GM12878 (cell line): ENCODE results near the gene SMIM13.

ENCODE experiments used
- CTCF ChIP-seq, 3 experiments: IDR thresholded peaks in 2 of 3; conservative IDR thresholded peaks in 1 of 3; 2 replicates each; pipeline ENCODE4 v1.5.1; 2011; ENCODE audit warnings: low read depth in 3 of 3, low read length in 3 of 3, mild to moderate bottlenecking in 3 of 3, control low read depth in 2 of 3, moderate library complexity in 2 of 3, inconsistent platforms in 1 of 3, mixed read lengths in 1 of 3; ENCODE audit not compliant: control insufficient read depth in 2 of 3, insufficient read depth in 1 of 3; ENCODE audit errors: extremely low read depth in 1 of 3
- HDAC6 ChIP-seq: fragments of 200-600 bp; sonication (generic); IDR thresholded peaks from one replicate; pipeline ENCODE4 v1.8.0; 2017; ENCODE audit warnings: antibody characterized with exemption; ENCODE audit not compliant: unreplicated experiment
- POLR2A ChIP-seq: IDR thresholded peaks from 2 replicates; pipeline ENCODE4 v1.6.1; 2011; ENCODE audit warnings: low read depth, mild to moderate bottlenecking, low read length
- PRDM15 ChIP-seq: fragments of 450-650 bp; formaldehyde crosslinking; IDR thresholded peaks from 2 replicates; pipeline ENCODE4 v1.4.0; 2020; ENCODE audit warnings: mild to moderate bottlenecking, moderate library complexity

GRCh38 chr6:11072101-11072500 lies 21.5 kb upstream of the SMIM13 start:
- TF ChIP-seq POLR2A (no peak), HDAC6 (no peak), PRDM15 (CRISPR knock-in tag) (no peak), CTCF (IDR thresholded peaks at IDR 0.05 in 2 of 3, conservative IDR thresholded peaks at IDR 0.05 in 1 of 3; ENCODE audit: control insufficient read depth in 2 of 3, extremely low read depth in 1 of 3, insufficient read depth in 1 of 3, low read depth in 3 of 3, low read length in 3 of 3) (no peak)
